Hepatocyte (in vitro differentiated cells): ENCODE results near the gene ALG9.

Source experiments
- EZH2 ChIP-seq: fragments of 200-600 bp; sonication (generic); IDR thresholded peaks from 2 replicates; pipeline ENCODE4 v1.6.1; 2016; ENCODE audit warnings: antibody characterized with exemption, mild to moderate bottlenecking, borderline replicate concordance
- TF ChIP-seq, protein P1 (sequence below): fragments of 200-600 bp; sonication (generic); IDR thresholded peaks from 2 replicates; pipeline ENCODE4 v1.5.1; 2016; ENCODE audit warnings: antibody characterized with exemption, mild to moderate bottlenecking; ENCODE audit not compliant: poor library complexity

- TF ChIP-seq, protein P1, sequence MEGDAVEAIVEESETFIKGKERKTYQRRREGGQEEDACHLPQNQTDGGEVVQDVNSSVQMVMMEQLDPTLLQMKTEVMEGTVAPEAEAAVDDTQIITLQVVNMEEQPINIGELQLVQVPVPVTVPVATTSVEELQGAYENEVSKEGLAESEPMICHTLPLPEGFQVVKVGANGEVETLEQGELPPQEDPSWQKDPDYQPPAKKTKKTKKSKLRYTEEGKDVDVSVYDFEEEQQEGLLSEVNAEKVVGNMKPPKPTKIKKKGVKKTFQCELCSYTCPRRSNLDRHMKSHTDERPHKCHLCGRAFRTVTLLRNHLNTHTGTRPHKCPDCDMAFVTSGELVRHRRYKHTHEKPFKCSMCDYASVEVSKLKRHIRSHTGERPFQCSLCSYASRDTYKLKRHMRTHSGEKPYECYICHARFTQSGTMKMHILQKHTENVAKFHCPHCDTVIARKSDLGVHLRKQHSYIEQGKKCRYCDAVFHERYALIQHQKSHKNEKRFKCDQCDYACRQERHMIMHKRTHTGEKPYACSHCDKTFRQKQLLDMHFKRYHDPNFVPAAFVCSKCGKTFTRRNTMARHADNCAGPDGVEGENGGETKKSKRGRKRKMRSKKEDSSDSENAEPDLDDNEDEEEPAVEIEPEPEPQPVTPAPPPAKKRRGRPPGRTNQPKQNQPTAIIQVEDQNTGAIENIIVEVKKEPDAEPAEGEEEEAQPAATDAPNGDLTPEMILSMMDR, result no peak
- TF ChIP-seq EZH2, result no peak
Measured at GRCh38 chr11:111823131-111823530, 48.2 kb downstream of the ALG9 start.
